ENCODE data around the gene HPS3. TPM values are rescaled to one million over a fixed set of nuclear protein-coding genes. Genes with fewer than 3 reads are reported as not detected.
"Not testable (repeated sequence)": the region's sequence is repeated elsewhere in the genome, so short reads cannot be mapped to it uniquely, and the experiment has no call there.

The HPS3 gene
- total RNA-seq, 4 donors from 2014 or later = 17.8 to 39.5 (median 24.7) TPM

DNA sequence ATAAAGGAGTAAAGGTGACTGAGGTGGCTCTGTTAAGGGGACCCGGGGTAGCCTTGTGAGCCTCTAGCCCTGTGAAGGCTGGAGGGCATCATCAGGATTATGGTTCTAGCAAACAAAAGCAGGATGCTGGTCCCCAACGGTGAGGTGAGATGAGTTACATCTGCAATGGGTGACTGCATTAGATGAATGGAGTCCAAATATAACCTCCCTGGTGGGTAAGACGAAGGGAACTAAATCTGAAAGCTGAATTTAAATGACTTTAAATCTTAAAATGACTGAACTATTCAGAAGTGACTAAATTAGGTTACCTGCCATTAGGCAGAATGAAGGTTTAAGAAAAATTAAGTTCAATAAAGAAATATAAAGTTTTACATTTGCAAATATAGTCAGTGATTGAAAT is 38.5 kb upstream of the HPS3 start:
- no peak overlapping the region for H3K4me3 ChIP-seq
- no peak for TF ChIP-seq POLR2A (IDR thresholded peaks at IDR 0.05)
- TF ChIP-seq EP300 (IDR thresholded peaks at IDR 0.05) = no peak
- no peak for TF ChIP-seq CTCF (IDR thresholded peaks at IDR 0.05)
- no peaks in the 10 kb centered on the region for H3K27me3 ChIP-seq
- no peaks in the 10 kb centered on the region for H3K9me3 ChIP-seq
- H3K36me3 ChIP-seq = no peaks in the 10 kb centered on the region
- 79 to 81% methylated on average over 3 of the region's 3 CpGs for whole genome bisulfite sequencing, 2 donors
- H3K27ac ChIP-seq = no peak overlapping the region
- no peak for DNase-seq (ENCODE audit: low spot score in 2 of 2)
- H3K4me1 ChIP-seq = peaks cover 0 to 5% (median 0%) of the 10 kb centered on the region in 4 donors

DNA sequence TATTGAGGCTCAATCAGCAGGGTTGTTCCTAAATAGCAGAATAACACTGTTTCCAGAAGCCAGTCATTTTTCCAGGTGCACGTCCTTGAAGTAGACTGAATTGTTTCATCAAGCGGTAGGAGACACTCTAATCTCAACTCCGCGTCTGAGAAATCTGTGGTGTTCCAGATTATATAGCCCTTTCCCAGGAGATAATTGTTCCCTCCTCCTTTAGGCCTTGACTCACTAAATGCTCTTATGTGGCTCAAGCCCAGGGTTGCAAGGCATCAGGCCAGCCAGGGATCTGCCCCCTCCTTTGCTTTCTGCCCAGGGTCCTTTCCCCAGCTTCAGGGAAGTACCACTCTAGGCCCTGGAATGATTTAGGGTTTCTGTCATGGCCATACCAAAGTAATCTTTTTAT is 37.5 kb upstream of the HPS3 start:
- Histone ChIP-seq H3K27ac (no peak overlapping the region), H3K4me1 (peaks cover 0 to 1% (median 0%) of the 10 kb centered on the region in 4 donors), H3K4me3 (no peak overlapping the region), H3K9me3 (no peaks in the 10 kb centered on the region), H3K36me3 (no peaks in the 10 kb centered on the region), H3K27me3 (no peaks in the 10 kb centered on the region)
- TF ChIP-seq EP300 (IDR thresholded peaks at IDR 0.05) (no peak), POLR2A (IDR thresholded peaks at IDR 0.05) (no peak), CTCF (IDR thresholded peaks at IDR 0.05) (no peak)
- DNase-seq (ENCODE audit: low spot score in 2 of 2) = no peak
- WGBS, 2 donors = 89 to 95% methylated on average over 4 of the region's 4 CpGs

DNA sequence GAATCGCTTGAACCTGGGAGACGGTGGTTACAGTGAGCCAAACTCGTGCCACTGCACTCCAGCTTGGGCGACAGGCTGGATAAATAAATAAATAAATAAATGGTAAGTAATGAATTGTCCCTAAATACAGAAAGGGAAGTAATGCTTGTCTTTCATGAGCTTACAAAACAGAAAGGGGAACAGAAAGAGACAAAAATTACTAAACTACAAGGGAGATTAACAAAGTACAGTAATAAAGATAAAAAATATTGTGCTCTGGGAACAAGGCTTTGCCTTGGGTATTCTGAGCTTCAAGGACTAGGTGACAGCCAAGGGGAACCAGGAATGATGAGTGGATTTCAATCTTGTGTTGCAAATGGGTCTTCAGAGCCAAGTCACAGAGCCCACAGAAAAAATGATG is 34.0 kb upstream of the HPS3 start:
- no peak overlapping the region for H3K4me3 ChIP-seq
- H3K36me3 ChIP-seq = no peaks in the 10 kb centered on the region
- no peaks in the 10 kb centered on the region for H3K4me1 ChIP-seq
- 77 to 92% methylated on average over 4 of the region's 4 CpGs for WGBS, 2 donors
- H3K27ac ChIP-seq = no peak overlapping the region
- TF ChIP-seq CTCF (IDR thresholded peaks at IDR 0.05) = no peak
- TF ChIP-seq EP300 (IDR thresholded peaks at IDR 0.05) = no peak
- TF ChIP-seq POLR2A (IDR thresholded peaks at IDR 0.05) = no peak
- no peaks in the 10 kb centered on the region for H3K9me3 ChIP-seq
- no peaks in the 10 kb centered on the region for H3K27me3 ChIP-seq
- no peak for DNase-seq (ENCODE audit: low spot score in 2 of 2)

GRCh38 chr3:149097987-149098386 is 31.5 kb upstream of the HPS3 start:
- not testable (repeated sequence) for H3K4me1 ChIP-seq; H3K27ac ChIP-seq; H3K36me3 ChIP-seq; H3K4me3 ChIP-seq; H3K27me3 ChIP-seq; DNase-seq (ENCODE audit: low spot score in 2 of 2); H3K9me3 ChIP-seq
- 91 to 92% methylated on average over 8 to 19 of the region's 19 CpGs for WGBS, 2 donors

- TF ChIP-seq EP300 (IDR thresholded peaks at IDR 0.05) = no peak
- no peak for TF ChIP-seq CTCF (IDR thresholded peaks at IDR 0.05)
- TF ChIP-seq POLR2A (IDR thresholded peaks at IDR 0.05) = no peak
These were observed 28.3 kb upstream of the HPS3 start for GRCh38 chr3:149101154-149101553.

DNA sequence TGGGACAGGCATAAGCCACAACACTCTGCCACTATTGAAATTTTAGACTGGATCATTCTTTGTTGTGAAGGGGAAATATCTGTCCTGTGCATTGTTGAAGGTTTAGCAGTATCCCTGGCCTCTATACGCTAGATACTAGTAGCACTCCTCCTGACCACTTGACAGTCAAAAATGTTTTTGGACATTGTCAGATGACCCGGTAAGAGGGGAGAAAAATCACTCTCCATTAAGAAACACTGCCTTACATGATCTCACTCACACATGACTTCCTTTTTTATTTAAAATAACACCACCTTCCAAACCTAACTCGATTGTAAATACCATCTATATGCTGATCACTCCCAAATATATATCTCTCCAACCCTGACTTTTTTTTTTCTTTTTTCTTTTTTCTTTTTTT is 27.8 kb upstream of the HPS3 start:
- H3K4me1 ChIP-seq = no peaks in the 10 kb centered on the region
- no peaks in the 10 kb centered on the region for H3K27me3 ChIP-seq
- 78 to 89% methylated on average over 3 of the region's 3 CpGs for WGBS, 2 donors
- TF ChIP-seq CTCF (IDR thresholded peaks at IDR 0.05) (no peak), POLR2A (IDR thresholded peaks at IDR 0.05) (no peak), EP300 (IDR thresholded peaks at IDR 0.05) (no peak)
- no peak for DNase-seq (ENCODE audit: low spot score in 2 of 2)
- no peak overlapping the region for H3K4me3 ChIP-seq
- no peaks in the 10 kb centered on the region for H3K36me3 ChIP-seq
- no peak overlapping the region for H3K27ac ChIP-seq
- H3K9me3 ChIP-seq = peaks cover 0 to 3% (median 0%) of the 10 kb centered on the region in 4 donors

More at GRCh38 chr3:149101154-149101553, 28.3 kb upstream of the HPS3 start:
- no peak for DNase-seq (ENCODE audit: low spot score in 2 of 2)
- Histone ChIP-seq H3K27me3 (no peaks in the 10 kb centered on the region), H3K9me3 (no peaks in the 10 kb centered on the region), H3K36me3 (no peaks in the 10 kb centered on the region), H3K4me1 (no peaks in the 10 kb centered on the region), H3K4me3 (no peak overlapping the region), H3K27ac (no peak overlapping the region)
- 88 to 93% methylated on average over 4 of the region's 4 CpGs for WGBS, 2 donors

Data from tibial nerve (tissue), 4 donors.